HG02571 (cell line): ENCODE data around the gene DEPDC5.
"Not testable (repeated sequence)": the region's sequence is repeated elsewhere in the genome, so short reads cannot be mapped to it uniquely, and the experiment has no call there.

Source experiments
- ATAC-seq: cut with Tn5 transposase; IDR thresholded peaks from one replicate; pipeline ENCODE4 v1.9.1; 2021; ENCODE audit warnings: mild to moderate bottlenecking, moderate library complexity; ENCODE audit not compliant: unreplicated experiment

DEPDC5 gene

DNA sequence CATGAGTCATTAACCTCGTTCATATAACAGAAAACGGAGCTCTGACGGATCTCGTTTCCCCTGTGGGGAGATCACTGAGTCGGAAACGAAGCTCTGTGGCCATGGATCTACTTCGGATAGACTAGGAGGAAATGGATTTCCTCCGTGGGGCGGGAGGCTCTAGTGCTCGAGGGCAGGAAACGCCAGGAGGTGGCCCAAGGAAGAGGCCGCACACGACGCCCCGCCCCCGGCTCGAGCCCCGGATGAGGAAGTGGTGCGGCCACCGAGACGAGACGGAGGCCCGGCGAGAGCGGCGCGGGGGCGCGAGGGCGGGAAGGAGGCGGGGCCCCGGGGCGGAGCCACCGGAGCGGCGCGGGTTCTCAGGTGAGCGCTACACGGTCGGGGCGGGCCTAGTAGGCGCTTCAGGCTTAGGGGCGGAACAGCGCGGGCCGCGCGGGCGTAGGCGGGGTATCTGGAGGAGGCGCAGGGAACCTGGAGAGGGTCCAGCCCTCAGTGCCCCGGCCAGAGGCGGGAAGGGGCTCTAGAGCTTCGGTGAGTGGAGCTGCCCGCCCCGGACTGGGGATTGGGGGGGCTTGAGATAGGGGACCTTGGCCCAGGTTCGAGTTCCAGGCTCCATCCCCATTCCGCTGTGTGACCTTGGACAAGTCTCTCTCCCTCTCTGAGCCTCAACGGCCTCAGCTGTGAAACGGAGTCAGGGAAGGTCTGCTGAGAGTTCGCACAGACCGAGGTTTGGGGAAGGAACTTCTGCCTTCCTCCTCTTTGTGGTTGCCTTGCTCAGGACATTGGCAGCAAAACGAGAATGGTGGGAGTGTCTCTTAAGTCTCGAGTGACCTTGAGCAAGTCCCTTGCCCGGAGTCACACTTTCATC lies at the start of gene DEPDC5:
Gene DEPDC5, plus strand, starts transcription at position 386 of the 868 bp plus-strand sequence. CDS start 903 bp downstream, outside the sequence.
- peak; percentile 70 for ATAC-seq

DNA sequence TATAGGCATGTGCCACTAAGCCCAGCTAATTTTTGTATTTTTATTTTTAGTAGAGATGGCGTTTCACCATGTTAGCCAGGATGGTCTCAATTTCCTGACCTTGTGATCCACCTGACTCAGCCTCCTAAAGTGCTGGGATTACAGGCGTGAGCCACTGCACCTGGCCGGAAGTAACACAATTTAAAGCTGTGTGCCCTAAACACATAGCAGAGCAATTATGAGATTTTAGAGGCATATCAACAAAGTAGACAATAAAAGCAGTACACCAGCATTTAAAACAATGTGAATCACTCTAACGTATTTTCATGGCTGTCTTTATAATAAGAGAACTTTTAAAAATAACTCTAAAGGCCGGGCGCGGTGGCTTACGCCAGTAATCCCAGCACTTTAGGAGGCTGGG lies 46.3 kb upstream of the DEPDC5 start:
- ATAC-seq, result no peak

DNA sequence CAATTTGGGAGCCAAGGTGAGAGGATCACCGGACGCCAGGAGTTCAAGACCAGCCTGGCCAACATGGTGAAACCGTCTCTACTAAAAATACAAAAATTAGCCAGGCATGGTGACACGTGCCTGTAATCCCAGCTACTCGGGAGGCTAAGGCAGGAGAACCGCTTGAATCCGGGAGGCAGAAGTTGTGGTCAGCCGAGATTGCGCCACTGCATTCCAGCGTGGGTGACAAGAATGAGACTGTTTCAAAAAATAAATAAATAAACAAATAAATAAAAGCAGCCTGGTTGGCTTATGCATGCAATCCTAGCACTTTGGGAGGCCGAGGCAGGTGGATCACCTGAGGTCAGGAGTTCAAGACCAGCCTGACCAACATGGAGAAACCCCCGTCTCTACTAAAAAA lies 42.6 kb upstream of the DEPDC5 start:
- not testable (repeated sequence) for ATAC-seq

DNA sequence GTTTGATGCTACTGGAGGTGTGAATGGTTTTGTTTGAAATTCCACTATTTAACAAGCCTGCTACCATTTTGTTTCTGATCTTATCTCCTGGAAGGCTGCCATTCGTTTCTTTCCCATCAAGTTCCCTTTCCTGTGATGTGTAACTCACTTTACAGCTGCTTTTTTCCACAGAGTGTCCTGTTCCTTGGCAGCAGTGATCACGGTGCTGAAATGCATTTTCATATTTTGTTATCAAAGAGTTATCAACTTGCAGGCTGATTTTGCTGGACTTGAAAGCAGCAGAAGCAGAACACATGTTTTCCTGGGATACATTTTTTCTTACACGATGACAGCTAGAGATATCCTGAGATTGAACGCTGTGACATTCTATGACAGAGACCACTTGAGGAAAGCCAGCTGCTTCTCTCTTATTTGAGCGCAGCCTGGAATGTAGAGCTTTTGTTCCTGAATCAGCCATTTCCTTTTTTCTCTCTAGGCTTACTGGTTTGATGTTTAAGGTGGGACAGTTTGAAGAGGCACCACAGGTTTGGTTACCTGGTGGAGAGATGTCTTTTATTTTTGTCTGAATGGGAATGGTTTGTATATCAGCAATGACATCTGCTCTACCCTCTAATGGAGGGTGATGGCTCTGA lies 38.6 kb upstream of the DEPDC5 start:
- ATAC-seq, result no peak

DNA sequence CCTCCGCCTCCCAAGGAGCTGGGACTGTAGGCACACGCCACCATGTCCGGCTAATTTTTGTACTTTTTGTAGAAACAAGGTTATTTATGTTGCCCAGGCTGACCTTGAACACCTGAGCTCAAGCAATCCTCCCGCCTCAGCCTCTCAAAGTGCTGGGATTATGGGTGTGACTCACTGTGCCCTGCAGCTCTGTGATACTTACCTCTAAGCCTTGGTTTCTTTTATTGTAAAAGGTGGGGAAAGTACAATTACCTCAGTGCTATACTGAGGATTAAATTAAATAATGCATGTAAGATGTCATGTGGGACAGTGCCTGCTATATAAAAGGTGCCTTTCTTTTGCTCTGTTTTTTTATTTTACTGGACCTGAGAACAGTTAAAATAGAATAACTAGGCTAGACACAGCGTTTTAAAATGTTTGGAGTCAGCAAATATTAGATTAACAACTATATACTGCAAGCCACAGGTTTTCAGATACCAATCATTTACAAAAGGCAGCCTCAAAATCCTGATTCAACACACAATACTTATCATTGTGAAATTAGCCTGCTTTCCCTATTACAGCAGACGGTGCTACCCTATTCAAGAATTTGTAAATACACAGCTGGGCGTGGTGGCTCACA lies 33.9 kb upstream of the DEPDC5 start:
- no peak for ATAC-seq

DNA sequence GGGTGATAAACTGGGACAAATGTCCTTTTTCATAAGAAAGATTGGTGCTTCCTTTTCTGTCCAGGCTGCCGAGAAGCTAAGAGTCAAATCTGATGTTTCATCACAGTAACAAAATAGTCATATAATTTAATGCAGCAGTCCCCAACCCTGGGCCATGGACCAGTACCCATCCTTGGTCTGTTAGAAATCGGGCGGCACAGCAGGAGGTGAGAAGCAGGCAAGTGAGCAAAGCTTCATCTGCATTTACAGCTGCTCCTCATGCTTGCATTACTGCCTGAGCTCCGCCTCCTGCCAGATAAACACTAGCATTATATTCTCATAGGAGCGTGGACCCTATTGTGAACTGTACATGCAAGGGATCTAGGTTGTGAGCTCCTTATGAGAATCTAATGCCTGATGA lies 30.1 kb upstream of the DEPDC5 start:
- no peak for ATAC-seq

DNA sequence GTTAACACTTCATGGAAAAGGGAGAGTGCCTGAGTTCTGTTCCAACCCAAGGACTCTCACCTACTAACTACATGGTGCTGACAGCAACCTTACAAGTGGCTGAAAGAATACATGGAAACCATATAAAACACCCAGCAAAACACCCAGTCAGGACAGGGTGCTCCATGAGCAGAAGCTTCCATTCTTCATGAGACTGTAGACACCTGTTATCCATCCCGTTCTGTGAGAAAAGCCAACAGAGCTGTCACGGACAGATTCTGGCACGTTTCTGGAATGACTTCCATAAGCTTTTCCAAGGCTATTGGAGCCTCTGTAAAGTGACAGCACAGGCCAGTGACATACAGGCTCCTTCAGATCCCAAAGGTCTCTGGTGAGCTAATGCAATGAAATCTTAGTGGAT lies 27.1 kb upstream of the DEPDC5 start:
- ATAC-seq, result no peak

DNA sequence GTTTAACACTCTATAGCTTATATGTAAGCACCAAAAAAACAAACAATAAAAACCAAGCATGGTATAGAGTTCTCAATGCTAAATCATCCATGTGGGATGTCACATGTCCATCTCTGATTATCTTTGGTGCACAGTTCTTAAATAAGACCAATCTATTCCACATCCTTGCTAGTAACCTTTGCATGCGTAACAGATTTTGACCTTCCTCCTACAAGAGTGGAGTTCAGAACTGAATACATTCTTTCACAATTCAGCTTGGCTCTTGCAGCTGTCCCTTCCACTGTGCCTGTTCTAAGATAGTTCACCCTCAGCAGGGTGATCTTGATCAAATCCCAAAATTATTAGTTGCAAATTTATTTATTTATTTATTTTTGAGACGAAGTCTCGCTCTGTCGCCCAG lies 25.0 kb upstream of the DEPDC5 start:
- ATAC-seq, result no peak

DNA sequence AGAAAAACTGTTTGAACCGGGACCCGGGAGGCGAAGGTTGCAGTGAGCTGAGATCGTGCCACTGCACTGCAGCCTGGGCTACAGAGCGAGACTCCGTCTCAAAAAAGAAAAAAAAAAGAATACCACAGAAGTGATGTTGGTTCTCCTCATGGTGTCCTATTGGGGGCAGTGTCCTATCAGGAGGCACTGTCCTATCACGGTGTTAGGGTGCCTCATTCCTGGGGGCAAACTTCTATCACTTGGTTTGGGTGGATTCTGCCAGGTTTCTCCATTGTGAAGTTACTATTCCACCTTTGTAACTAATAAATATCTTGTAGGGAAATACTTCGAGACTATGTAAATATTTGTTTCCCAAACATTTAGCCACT lies 23.5 kb upstream of the DEPDC5 start:
- ATAC-seq, result no peak

DNA sequence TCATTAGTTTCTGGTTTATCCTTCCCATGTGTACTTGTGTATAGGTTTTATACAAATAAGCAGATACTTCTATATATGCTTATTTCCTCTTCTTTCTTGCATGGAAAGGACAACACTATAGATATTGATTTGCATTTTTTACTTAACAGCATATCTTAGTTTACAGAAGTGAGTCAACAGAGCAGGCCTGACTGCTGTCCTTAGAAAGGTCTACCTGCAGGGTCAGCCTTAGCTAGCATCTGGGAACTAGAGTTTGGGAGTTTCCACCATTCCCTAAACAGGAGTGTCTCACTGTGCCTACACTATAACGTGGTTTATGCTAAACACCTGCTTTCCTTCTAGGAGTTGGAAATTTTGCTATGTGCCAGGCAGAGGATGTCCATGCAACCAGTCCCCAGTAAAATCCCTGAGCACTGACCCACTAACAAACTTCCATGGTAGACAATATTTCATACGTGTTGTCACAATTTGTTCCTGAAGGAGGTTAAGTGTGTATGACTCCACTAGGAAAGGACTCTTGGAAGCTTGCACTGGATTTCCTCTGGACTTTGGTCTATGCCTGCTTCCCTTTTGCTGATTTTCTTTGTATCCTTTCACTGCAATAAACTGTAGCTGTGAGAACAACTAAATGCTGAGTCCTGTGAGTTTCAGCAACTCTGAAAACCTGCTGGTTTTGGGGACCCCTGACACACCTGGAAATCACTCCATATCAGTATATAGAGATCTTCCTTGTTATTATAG lies 21.6 kb upstream of the DEPDC5 start:
- ATAC-seq, result no peak

DNA sequence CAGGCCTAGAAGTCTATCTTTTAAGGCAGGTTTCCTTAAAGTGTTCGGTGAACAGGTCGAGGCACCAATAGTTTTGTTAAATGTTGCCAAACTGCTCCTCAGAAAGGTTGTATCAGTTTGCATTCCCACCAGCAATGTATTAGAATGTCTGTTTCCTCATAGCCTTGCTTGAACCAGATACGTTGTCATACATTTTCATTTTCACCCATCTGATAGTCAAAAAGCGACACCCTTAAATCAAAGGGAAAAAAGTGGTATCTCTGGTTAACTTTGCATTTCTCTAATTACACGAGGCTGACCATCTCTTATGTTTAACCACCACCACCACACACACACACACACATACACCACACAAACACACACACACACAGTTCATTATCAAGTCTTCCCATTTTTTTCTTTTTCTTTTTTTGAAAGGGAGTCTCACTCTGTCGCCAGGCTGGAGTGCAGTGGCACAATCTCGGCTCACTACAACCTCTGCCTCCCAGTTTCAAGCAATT lies 20.2 kb upstream of the DEPDC5 start:
- ATAC-seq, result no peak

DNA sequence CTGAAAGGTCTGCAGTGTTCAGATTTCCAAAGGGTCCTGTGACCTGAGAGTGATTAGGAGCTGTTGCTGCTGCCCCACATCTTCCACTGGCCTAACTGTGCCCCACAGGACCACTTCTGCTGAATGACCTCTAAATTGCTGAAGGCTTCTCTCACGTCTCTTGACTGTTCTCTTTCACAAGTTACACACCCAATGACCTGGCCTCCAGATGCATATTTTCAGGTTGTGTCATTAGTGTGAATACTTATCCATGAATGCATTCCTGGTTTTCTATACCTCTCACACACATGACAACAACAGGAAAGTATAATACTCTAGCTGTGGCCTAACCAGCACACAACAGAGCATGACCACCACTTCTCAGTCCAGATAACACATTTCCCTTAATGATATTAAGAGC lies 19.3 kb upstream of the DEPDC5 start:
- no peak for ATAC-seq

DNA sequence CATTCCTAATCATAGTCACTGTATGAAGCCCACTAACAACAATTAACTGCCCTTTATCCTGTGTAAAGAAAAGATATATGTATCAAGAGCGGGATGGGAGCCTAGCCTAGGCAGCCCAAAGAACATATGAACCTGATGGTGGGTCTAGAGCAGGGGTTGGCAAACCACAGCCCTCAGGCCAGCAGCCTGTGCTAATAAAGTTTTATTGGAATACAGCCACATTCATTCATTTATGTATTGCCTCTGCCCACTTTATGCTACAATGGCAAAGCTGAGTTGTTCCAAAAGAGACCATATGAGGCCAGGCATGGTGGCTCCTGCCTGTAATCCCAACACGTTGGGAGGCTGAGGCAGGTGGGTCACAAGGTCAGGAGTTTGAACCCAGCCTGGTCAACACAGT lies 17.4 kb upstream of the DEPDC5 start:
- no peak for ATAC-seq

DNA sequence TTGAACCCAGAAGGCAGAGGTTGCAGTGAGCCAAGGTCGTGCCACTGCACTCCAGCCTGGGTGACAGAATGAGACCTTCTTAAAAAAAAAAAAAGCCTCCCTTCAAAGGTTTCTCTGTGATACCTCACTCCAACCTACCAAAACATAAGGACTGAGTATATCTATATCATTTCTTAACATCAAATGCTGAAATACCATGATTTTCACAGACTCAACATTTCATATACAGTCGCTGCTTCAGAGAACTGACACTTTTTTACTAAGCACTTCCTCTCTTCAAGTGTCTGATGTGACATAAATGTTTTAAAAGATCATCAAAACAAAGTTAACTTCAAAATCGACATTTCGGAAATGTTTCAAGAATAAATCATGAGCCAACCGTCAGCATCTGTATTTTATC lies 15.9 kb upstream of the DEPDC5 start:
- ATAC-seq, result no peak

DNA sequence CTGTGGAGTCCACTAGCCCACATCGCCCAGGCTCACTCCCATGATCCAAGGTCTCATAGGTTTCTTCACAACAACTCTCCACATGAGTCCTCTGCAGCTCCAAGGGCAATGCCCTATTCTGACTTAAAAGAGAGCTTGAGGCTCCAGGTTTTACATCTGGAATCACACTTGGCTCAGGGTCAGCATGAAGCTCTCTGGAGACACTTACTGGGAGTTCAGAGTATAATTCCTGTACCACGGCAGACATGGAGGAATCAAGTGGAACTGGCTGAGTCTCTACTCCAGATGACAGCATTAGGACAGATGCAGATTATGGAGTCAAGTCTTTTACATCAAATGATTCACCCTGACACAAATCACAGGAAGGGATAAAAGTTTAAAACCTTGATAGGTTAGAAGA lies 15.3 kb upstream of the DEPDC5 start:
- no peak for ATAC-seq

DNA sequence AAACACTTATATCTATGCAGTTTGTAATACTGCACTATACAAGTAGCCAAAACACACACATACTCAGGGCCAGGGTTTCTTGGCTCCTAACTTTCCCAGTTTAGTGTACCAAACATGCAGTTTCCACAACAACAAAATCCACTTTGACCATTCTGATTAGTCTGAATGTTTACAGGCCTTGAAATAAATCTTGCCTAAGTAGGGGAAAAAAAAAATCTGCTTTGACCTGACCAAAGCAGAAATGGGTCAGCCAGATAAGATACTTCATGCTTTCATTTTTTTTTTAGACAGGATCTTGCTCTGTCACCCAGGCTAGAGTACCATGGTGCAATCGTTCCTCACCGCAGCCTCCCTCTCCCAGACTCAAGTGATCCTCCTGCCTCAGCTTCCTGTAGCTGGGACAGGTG lies 14.0 kb upstream of the DEPDC5 start:
- ATAC-seq, result no peak

DNA sequence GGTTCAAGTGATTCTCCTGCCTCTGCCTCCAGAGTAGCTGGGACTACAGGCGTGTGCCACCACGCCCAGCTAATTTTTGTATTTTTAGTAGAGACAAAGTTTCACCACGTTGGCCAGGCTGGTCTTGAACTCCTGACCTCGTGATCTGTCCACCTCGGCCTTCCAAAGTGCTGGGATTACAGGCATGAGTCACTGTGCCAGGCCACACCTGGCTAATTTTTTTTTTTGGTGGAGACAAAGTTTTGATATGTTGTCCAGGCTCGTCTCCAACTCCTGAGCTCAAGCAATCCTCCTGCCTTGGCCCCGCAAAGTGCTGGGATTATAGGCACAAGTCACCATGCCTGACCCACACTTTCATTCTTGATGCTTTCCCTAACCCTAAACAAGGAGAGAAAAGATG lies 13.5 kb upstream of the DEPDC5 start:
- not testable (repeated sequence) for ATAC-seq

DNA sequence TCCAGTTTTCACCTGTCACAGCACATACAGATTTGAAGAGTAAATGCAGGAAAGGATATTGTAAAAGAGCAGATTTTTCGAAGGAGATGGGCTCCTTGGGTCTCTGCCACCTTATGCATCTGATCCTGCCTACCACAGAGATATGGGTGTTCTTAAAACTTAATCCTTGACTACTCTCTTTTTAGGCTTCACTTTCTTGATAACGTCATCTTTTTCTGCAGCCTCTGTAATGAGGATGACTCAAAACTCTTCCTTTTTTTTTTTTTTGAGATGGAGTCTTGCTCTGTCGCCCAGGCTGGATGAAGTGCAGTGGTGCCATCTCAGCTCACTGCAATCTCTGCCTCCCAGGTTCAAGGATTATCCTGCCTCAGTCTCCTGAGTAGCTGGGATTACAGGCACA lies 11.7 kb upstream of the DEPDC5 start:
- no peak for ATAC-seq

DNA sequence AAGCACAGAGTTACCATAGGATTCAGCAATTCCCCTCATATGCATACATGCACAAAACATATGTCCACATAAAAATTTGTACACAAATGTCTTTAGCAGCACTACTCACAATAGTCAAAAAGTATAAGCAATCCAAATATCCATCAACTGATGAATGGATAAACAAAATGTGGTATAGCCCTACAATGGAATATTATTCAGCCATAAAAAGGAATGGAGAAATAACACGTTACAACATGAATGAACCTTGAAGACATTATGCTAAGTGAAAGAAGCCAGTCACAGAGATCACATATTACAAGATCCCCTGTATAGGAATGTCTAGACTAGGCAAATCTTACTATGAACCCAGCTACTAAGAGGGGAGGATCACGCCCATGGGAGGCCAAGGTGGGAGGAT lies 11.1 kb upstream of the DEPDC5 start:
- ATAC-seq, result no peak

DNA sequence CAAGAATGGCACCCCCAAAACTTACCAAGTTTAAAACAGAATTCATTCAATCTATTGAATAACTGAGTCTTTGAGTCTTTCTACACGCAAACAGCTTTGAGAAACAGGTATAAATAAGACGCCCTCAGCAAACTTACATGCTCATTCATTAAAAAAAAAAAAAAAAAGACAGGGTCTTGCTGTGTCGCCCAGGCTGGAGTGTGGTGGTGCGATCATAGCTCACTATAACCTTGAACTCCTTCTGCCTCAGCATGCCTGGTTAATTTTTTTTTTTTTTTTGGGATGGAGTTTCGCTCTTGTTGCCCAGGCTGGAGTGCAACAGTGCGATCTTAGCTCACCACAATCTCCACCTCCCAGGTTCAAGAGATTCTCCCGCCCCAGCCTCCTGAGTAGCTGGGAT lies 9.9 kb upstream of the DEPDC5 start:
- ATAC-seq, result no peak

DNA sequence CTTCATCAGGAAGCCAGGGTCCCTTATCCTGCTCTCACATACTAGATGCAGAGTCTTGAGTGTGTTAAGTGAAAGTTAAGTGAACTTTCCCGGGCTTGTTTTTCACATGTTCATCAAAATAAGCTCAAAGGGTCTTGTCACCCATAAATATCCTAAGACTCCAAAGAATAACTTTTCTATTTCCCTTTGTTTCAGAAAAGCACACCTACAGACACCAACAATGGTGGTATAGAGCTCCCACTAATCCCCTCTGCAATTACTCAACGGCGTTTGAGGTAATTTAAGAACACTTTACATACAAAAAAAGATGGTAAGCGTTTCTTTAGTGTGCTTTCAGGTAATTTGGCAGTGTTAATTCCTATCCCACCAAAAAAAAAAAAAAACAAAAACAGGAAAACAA lies 6.4 kb upstream of the DEPDC5 start:
- ATAC-seq, result no peak
